GM21447 (cell line): ENCODE data around the gene ABO.
"Not testable (repeated sequence)": the region's sequence is repeated elsewhere in the genome, so short reads cannot be mapped to it uniquely, and the experiment has no call there.

Source experiments
- ATAC-seq: cut with Tn5 transposase; IDR thresholded peaks from one replicate; pipeline ENCODE4 v1.9.1; 2021; ENCODE audit not compliant: unreplicated experiment

The ABO gene

DNA sequence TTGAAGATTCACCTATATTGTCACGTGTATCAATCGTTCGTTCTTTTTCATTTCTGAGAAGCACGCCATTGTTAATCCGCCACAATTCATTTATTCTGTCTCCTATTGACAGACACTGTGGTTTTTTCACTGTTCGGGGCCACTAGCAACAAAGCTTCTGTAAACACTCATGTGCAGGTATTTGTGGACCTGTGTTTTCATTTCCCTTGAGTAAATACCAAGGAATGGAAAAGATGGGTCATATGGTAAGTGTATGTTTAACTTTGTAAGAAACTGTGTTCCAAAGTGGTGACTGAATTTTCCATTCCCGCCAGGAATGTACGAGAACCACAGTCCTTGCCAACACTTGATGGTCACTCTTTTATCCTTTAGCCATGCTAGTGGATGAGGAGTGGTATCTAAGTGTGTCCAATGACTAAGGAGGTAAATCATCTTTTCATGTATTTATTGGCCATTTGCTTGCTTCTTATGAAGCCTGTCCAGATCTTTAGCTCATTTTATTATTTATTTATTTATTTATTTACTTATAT lies 10.7 kb downstream of the ABO start:
- ATAC-seq: no peak

DNA sequence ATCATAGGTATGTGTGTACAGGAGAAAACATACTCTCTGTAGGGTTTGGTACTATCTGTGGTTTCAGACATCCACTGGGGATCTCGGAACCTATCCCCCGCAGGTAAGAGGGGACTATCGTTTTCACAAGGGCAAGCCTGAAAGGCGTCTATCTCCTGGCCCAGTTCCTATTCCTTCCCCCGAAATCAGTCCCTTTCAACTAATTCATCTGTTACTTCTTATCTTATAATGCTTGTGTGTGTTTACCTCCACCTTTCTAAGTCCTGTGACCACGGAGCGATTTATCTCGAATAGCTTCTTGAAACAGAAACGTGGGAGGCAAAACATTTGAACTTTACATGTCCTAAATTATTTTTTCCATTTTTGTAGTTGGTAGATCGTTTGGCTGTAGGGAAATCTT lies 11.4 kb downstream of the ABO start:
- ATAC-seq: no peak

DNA sequence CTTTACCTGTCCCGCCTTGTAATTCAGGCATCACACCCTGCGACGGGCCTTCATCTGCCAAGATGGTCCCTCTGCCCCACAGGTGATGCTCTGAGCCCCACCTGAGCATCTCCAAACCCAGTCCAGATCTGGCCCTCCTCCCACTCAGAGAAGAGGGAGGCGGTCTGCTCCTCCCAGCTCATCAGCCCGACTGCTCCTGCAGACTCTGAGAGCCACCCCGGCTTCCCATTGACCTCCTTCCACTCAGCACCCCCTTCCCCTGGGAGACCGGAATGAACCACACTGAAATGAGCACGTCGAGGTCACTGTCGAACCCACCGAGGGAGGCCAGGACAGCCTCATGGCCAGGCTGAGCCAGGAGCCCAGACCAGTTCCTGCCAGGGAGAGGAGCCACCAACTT lies 12.8 kb downstream of the ABO start:
- ATAC-seq: no peak

DNA sequence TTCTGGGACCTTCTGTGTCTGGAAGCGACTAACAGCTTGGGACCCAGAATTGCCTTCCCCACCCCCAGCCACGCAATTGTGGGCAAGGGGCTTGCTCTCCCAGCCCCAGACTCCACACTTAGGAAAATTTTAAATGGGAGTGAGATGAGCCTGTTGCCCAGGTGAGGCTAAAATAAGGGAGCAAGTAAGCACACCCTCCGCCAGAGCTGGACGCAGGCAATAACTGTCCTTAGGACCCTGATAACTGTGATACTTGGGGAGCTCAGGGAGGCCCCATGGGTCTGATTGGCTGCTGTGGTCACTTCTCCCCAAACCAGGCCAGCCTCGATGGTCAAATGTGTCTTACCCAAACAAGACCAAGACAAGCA lies 13.3 kb downstream of the ABO start:
- no peak for ATAC-seq

DNA sequence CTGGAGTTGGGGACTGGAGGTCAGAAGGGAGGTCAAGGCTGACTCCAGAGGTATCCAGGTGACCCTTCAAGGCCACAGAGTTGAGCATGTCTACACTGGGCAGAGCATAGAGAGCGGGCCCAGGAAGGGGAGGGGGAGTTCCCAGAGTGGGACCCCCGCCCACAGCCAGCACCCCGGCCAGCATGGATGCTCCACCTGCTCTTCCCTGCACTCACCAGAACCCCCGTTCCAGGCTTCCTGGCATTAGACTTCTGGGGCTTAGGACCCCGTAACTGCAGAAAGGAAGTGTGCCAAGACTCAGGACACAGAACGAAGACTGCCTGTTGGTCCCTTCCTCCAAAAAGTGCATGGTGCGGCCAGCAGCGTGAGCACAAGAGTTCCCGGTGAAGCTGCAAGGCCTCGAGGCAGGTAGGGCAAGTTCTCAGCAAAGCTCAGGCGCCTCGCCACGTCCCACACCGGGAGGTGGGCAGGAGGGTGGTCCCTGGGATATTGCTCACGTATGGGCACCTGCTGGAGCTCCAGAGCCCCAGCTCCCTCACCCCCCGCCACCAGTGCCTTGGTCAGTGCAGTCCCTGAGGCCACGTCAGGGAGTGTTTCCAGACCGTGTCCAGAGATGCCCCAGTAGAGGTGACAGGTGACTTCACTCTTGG lies 13.8 kb downstream of the ABO start:
- ATAC-seq: no peak

DNA sequence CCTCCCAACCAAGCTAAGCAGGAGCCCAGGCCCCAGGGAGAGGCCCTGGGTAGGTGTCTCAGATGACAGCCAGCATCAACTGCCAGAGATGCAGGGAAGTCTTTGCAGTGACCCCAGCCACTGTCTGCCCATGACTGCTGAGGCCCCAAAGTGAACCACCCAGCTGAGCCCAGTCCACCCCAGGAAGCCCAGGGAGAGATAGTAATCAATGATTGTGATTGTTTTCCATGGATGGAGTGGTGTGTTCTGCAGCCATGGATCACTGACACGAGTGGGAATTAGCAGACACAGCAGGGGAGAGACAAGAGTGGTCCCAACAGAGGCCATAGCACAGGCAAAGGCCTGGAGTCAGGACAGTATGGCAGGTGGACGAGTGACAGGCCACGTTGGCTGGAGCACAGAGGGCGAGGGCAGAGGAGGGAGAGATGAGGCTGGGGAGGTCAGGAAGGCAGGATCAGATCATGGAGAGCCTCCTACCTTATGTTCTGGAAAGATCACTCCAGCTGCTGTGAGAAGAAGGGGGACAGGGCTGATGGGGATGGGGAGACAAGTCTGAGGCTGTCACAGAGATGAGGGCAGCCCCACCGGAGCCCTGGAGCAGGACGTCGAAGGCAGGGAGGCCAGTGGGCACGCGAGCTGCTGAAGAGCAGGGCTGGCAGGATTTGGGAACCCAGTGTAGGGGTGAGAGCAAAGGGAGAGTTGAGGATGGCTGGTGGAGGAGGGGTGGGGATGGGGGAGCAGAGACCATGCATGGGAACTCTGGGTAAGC lies 14.5 kb downstream of the ABO start:
- no peak for ATAC-seq

DNA sequence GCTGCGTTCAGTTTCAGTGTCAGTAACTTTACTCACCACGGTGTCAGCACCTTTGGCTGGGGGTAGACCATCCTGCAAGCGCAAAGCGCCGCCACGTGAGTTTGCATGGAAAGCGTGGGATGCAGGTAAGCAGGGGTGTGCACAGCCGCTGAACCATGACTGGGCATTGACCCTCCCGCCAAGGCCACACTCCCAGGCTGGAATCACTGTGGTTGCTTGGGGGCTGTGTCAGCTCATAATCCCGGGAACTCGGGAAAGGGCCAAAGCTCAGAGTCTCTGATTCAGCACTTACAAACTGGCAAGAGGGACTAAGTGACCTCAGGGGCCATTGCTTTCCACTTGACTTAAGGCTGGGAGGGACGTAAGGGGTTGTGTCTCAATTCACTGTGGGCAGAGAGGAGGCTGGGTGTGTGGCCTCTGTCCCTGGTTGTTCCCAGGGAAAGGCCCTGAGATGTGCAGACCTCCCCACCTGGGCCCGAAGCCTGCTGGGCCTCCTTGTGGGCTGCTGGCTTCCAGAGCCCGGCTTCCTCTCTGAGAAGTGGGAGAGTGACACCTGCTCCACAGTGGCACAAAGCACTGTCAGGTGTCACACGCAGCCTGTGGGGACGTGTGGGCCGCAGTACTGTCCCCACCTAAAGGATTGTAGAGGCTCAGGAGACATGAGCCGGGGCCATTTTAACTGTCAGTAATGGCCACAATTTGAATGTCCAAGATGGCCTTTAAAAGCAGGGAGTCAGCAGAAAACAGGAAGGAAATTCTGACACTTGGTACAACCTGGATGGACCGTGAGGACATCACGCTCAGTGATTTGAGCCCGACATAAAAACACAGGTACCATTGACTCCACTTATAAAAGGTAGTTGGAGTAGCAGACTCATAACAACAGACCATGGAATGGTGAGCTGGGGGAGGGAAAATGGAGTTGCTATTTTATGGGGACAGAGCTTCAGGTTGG lies 16.7 kb downstream of the ABO start:
- ATAC-seq: no peak

DNA sequence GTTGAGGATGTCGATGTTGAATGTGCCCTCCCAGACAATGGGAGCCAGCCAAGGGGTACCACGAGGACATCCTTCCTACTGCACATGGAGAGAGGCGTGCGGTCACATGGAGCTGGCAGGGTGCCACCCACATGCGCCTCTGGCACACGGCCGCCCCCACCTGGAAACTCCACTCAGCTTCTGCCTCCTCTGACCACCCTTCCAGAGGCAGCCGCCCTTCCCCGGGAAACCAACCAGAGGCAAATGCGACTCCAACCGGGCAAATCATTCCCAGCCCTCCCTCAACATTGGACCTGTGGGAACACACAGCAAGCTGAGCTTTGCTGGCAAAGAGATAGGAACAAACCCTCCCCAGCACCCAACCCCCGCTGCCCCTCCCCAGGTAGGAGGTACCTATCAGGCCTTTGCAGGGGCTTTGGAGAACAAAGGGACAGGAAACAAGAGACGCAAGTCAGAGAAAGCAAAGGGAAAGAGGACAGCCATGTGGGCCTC lies 17.5 kb downstream of the ABO start:
- no peak for ATAC-seq

DNA sequence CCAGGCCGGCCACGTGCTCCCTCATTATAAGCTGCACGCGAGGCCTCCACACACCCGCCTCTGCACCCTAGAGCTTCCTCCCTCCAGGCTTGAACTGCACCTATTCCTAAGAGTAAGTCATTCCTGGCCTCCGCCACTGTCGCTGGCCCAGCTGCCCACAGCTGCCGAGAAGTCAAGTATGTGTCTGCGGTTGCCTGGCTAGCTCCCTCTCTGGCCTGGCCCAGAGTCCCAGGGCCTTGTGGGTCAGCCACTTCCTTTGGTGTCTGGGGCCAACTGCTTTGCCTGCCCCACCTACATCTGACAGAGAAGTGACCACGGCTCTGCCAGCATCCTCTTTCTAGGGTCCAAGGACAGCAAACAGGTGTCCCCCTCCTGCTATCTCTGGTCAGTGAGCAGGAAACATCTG lies 18.3 kb downstream of the ABO start:
- no peak for ATAC-seq

DNA sequence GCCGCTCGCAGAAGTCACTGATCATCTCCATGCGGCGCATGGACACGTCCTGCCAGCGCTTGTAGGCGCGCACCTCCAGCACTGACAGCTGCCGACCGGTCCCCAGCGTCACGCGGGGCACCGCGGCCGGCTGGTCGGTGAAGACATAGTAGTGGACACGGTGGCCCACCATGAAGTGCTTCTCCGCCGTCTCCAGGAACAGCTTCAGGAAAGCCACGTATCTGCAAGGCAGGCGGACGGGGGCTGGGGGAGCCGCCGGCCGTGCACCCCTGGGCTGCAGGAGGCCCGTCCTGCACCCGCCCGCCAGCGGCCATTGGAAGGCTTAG lies 18.9 kb downstream of the ABO start:
- no peak for ATAC-seq

DNA sequence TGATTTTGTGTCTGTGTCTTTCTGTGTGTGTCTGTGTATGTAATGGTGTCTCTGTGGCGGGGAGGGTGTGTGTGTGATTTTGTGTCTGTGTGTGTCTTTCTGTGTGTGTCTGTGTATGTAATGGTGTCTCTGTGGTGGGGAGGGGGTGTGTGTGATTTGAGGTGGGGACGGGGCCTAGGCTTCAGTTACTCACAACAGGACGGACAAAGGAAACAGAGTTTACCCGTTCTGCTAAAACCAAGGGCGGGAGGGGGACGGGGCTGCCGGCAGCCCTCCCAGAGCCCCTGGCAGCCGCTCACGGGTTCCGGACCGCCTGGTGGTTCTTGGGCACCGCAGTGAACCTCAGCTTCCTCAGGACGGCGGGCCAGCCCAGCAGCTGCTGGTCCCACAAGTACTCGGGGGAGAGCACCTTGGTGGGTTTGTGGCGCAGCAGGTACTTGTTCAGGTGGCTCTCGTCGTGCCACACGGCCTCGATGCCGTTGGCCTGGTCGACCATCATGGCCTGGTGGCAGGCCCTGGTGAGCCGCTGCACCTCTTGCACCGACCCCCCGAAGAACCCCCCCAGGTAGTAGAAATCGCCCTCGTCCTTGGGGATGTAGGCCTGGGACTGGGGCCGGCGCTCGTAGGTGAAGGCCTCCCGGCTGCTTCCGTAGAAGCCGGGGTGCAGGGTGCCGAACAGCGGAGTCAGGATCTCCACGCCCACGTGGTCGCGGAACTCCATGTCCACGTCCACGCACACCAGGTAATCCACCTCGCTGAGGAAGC lies 19.4 kb downstream of the ABO start:
- no peak for ATAC-seq

DNA sequence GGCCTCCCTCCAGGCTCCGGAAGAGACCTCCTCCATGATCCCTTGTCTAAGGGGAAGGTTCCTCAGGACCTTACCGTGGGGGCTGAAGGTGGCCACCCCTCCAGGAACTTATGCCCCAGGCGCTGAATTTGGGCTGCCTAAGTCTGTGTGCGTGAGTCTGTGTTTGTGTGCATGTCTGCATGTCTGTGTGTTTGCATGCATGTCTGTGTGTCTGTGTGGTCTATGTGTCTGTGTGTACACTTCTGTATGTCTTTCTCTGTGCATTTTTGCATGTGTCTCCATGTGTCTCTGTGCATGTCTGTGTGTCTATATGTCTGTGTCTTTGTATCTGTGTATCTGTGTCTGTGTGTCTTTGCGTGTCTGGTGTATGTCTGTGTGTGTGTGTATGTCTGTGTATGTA lies 20.5 kb downstream of the ABO start:
- no peak for ATAC-seq

DNA sequence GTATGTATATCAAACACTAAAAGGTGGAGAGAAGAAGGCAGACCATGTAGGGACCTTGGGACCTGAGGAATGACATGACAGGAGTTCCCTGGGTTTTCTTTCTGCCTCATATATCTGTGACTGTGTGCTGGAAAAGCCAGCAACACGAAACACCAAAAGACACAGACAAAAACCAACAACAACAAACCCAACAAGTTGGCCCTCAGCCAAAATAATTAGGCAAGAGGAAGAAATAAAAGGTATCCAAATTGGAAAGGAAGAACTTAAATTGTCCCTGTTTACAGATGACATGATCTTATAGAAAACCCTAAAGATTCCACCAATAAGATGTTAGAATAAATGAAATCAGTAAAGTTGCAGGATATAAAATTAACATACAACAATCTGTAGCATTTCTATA lies 21.7 kb downstream of the ABO start:
- no peak for ATAC-seq

DNA sequence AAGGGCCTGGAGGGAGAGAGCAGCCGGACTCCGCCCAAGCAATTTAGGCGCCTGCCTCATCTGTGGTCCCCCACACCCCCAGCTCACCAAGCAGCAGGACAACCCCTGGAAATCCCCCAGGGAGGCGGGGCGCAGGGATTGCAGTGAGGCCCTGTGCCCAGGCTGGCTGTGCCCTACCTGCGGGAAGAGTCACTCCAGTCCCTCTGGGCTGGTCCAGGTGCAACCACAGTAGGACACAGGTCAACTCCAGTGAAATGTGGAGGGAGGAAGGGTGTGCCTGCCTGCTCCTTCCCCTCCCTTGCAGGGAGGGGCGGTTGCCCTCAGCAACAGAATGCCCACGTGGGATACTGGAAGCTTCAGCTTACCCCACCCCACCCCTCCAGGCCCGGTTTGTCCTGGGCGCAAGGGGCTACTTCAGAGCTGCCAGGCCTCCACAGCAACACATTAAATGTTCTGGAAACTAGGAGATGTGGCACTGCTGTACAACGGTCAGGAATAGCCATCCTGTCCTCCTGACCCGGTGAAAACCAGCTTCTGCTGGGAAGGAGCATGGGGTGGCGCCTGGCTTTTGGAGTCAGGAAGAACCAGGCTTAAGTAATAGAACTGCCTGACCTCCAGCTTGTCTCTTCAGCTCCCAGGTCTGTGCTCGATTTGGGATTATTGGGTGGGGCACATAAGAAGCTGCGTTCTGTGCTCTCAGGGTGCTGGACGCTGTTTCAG lies 22.5 kb downstream of the ABO start:
- no peak for ATAC-seq

DNA sequence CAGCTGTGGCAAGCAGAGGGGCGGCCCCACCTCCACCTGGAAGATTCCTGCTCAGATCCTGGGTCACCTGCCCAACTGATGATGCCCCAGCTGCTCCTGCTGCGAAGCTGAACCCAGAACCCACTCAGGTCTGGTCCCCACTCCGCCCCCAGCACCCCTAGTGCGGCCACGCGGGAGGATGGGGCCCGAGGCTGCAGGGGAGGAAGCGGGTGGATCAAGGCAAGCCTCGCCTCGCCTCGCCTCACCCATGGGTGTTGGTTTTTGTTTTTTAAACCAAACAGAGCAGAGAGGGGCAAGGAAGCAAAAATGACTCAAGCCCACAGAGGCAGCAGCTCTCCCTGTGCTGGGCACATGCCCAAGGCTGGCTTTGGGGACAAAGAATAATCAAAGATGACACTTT lies 23.2 kb downstream of the ABO start:
- ATAC-seq: no peak

DNA sequence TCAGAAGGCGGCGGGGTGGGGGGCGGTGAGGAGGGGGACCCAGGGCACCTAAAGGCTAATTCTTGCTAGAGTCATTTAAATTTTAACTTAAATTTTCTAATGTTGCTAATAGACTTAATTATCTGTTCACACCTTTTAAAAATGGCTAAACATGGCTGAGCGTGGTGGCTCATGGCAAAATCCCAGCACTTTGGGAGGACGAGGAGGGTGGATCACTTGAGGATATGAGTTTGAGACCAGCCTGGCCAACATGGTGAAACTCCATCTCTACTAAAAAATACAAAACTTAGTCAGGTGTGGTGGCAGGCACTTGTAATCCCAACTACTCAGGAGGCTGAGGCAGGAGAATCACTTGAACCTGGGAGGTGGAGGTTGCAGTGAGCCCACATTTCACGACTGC lies 23.8 kb downstream of the ABO start:
- ATAC-seq: not testable (repeated sequence)

DNA sequence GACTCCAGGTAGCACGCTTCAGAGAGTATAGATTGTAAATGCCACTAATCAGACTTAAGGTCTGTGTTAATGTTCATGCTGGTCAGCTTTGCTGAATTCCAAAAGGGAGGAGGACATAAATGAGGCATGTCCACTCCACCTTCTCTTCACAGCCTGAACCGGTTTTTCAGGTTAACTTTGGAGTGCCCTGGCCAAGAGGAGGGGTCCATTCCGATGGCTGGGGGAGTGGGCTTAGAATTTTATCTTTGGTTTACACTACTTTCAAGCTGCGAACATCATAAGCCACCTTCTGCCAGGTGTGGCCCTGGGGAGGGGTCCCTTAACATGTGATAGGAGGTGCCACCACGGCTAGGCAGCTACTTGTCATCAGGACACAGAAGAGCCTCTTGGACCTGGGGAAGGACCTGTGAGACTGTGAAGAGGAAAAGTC lies 24.2 kb downstream of the ABO start:
- no peak for ATAC-seq

DNA sequence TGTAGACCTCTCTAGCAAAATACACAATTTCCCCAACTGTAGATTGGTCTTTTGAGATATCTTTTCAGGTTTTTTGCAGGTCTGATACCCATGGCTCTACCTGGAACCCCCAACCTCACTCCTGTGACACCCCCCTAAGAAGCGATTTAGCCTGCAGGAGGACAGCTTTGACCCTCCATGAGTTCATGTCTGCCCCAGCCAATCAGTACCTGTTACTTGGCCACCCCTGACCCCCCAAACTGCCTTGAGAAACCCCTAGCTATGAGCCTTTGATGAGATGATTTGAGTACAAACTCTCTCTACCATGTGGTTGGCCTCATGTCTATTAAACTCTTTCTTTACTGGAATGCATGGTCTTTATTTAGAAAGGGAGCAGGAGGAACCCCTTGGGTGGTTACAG lies 25.7 kb downstream of the ABO start:
- ATAC-seq: no peak

DNA sequence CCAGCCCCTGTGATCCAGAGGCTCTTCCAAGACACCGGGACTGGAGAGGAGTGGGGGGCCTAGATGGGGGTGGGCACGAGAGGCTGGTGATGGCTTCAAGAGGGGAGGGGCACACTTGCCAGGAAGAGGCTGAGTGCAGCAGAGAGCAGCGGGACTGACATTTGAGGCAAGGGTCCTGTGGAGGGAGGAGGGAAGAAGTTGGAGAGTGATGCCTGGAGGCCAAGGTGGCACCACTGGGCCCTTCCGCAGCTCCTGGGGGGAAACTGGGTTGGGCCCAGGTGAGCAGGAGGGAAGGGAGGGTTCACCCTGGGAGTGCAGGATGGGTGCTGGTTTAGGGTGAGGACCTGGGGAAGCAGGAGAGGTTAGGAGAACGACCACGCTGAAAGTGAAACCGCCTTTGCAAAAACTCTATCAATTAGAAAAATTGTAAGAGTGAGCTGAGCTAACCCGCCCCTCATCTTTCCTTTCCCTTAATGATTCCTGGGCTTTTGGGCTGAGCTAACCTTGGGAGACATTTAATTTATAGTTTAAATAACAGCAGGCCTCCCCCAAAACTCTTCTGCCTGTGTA lies 26.2 kb downstream of the ABO start:
- ATAC-seq: no peak

DNA sequence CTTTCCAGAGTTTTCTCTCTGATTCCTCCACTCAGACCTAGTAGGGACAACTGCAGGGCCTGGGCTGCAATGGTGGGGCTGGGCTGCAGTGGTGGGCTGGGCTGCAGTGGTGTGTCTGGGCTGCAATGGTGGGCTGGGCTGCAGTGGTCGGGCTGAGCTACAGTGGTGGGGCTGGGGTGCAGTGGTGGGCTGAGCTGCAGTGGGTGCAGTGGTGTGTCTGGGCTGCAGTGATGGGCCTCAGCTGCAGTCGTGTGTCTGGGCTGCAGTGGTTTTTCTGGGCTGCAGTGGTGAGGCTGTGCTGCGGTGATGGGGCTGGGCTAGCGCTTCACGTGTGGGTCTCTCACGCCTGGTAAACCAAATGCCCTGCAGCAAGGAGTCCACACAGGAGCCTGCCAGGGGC lies 27.4 kb downstream of the ABO start:
- ATAC-seq: no peak
